GM20000 (cell line): ENCODE measurements around the gene ZSCAN5B.
"Not testable (repeated sequence)": the region's sequence is repeated elsewhere in the genome, so short reads cannot be mapped to it uniquely, and the experiment has no call there.

ENCODE experiments used
- DNase-seq: peaks from one replicate; pipeline ENCODE4 v3.0.0; 2012; ENCODE audit warnings: low spot score
- CTCF ChIP-seq: IDR thresholded peaks from 2 replicates; pipeline ENCODE4 v1.5.1; 2012; ENCODE audit warnings: mild to moderate bottlenecking, control low read depth; ENCODE audit errors: extremely low read depth, missing control alignments

The ZSCAN5B gene

DNA sequence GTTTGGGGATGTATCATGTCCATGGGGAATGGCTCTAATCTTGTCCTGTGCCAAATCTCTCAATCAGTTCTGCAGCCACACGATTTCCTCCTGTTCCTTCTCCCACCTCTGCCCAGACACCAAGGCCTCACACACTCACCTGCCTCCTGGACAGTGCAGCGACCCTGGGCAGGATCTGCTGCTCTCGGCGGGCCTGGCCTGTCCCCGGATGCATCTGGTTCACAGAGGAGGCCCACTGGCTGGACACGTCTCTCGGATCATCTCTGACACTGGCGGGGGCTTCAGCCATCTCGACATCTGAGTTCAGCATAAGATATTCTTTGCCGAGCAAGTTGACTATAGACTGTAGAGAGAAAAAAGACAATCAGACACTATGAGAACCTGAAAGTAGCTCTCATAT, 5.9 kb downstream of the ZSCAN5B start:
- no peak for DNase-seq

DNA sequence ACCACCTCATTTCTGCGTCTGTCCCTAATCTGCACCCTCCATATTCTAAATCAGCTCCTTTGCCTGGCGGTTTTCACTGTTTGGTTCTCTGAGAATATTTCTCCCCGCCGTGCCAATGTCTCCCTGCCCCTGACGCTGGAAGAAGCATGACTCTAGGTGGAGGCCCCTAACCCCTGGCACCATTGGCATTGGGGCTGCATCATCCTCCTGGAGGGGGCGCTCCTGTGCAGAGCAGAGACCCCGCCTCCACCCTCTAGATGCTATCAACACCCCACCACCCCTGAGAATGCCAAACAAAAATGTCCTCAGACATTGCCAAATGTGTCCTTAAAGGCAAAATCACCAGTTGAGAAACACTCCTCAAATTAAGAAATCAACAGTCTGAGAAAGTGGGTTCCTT, 6.5 kb downstream of the ZSCAN5B start:
- DNase-seq = no peak
- no peak for TF ChIP-seq CTCF

More for the DNA sequence above, 5.9 kb downstream of the ZSCAN5B start:
- TF ChIP-seq CTCF = no peak

- TF ChIP-seq CTCF = no peak
- DNase-seq = no peak
Measured at GRCh38 chr19:56189785-56190184, 7.8 kb downstream of the ZSCAN5B start.

DNA sequence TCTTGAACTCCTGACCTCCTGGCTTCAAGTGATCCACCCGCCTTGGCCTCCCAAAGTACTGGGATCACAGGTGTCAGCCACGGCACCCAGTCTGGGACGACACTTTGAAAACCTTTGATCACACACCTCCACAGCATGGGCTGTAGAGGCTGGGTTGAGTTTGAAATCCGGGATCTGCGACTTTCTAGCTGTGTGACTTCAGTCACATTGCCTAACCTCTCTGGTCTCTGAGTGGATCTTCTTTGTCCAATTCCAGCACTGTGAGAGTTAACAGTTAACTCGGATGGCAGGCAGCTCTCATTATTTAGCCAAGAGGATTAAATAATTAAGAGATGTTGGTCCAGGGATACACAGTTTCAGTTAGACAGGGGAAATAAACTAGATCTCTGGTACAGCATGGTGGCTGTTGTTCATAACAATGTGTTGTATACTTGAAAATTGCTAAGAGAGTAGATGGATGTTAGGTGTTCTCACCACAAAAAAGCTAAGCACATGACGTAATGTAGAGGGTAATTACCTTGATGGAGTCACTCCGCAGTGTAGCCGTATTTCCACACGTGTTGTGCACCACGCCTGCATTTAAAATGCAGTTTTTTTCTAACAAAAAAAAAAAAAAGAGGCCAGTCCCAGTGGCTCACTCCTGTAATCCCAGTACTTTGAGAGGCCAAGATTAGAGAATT, 19.9 kb downstream of the ZSCAN5B start:
- no peak for DNase-seq
- no peak for TF ChIP-seq CTCF

- no peak for DNase-seq
Measured at GRCh38 chr19:56176881-56177280, 20.7 kb downstream of the ZSCAN5B start.

DNA sequence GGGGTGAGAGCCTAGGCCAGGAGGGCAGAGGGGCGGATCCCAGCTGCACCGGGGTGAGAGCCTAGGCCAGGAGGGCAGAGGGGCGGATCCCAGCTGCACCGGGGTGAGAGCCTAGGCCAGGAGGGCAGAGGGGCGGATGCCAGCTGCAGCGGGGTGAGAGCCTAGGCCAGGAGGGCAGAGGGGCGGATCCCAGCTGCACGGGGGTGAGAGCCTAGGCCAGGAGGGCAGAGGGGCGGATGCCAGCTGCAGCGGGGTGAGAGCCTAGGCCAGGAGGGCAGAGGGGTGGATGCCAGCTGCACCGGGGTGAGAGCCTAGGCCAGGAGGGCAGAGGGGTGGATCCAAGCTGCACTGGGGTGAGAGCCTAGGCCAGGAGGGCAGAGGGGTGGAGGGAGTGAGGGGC, 21.3 kb downstream of the ZSCAN5B start:
- DNase-seq = not testable (repeated sequence)

More at GRCh38 chr19:56176881-56177280, 20.7 kb downstream of the ZSCAN5B start:
- TF ChIP-seq CTCF = no peak

- not testable (repeated sequence) for DNase-seq
Measured at GRCh38 chr19:56175861-56176307, 21.7 kb downstream of the ZSCAN5B start, which contains the start of gene GALP. Gene GALP (plus strand): TSS chr19:56176008. CDS start chr19:56177109, 1,101 bp downstream.

GRCh38 chr19:56174550-56174949, 23.0 kb downstream of the ZSCAN5B start:
- DNase-seq = no peak
- no peak for TF ChIP-seq CTCF
